HG02973 (cell line): Measurements from ENCODE around the gene LLGL1.

Experiments
- ATAC-seq: cut with Tn5 transposase; IDR thresholded peaks from one replicate; pipeline ENCODE4 v1.9.1; 2021; ENCODE audit warnings: moderate library complexity; ENCODE audit not compliant: unreplicated experiment

Gene LLGL1

DNA sequence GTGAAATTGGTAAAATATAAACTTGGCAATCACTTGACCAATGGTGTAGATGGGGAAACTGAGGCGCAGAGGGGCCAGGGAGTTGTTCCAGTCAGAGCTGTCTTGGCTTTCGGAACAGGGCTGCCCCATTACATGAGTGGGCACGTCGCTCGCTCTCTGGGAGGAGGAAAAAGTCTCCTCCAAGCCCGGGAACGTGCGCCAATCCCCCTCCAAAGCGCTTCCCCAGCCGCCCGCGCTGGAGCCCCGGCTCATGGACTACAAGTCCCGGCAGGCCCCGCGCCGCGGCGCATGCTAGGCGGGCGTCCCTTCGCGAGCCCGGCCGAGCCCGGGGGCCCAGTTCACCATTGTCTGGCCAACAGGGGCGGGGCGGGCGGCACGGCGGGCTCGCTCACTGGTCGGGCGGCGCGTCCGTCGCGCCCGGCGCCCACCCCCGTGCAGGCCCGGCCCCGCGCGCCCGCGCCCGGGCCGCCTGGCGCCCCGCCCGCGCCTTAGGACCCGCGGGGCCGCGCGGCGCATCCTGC is at the start of gene LLGL1:
Gene LLGL1, plus strand, starts transcription at position 515 of the 521 bp plus-strand sequence. CDS start 48 bp downstream, outside the sequence.
- peak; percentile 81 for ATAC-seq

DNA sequence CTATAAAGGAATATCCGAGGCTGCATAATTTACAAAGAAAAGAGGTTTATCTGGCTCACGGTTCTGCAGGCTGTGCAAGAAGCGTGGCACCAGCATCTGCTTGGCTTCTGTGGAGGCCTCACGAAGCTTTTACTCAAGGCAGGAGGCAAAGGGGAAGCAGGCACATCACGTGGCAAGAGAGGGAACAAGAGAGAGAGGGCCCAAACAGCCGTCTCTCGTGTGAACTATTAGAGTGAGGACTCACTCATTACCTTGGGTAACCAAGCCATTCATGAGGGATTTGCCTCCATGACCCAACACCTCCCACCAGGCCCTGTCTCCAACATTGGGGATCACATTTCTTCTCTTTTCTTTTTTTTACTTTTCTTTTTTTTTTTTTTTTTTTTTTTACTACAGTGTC is 49.3 kb upstream of the LLGL1 start:
- no peak for ATAC-seq

DNA sequence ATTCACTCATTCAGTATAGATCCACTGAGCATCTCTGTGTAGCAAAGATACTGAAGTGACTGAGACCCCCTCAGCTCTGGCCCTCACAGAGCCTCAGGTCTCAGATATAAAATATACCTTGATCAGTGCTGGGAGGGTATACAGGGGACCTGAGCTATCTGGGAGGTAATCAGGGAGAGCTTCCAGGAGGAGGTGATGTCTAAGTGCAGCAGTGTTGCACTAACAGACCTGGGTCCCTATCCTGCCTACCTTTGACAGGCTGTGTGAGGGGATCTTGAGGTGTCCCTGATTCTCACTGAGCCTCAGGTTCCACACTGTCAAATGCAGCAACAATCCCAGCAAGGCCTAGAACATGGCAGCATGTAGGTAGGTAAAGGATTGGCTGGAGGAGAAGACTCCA is 48.3 kb upstream of the LLGL1 start:
- no peak for ATAC-seq

DNA sequence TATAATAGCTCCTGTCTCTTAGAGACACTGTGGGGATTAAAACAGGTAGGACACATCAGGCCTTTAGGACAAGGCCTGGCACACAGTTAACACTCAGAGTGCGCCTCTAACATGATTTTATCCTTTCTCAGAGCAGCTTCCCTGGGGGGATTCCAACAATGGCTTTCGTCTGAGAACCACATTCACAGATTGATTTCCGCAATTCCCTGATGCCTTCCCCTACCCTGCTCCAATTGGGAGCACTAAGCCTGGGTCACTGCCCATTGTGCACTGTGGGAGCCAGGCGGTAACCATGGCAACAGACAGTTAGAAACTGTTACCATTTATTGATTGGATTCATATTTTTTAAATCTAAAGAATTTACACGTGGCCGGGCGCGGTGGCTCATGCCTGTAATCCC is 47.7 kb upstream of the LLGL1 start:
- no peak for ATAC-seq

DNA sequence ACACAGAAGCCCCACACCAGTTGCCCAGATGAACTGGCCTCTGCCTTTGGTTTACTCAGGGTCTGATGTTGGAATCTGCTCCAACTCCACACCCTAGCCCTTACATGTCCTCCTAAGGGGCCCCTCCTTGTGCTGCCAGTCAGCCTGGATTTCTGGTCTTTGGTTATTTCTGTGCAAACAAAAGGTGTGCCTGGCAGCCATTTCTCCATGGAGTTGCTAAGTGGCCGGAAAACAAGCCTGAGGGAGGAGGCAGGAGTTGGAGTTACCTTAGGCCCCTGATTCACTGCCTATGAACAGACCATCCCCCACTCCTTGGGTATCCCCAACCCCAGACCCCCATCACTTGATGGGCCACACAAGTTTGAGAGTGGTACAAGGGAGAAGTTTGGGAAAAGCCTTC is 46.2 kb upstream of the LLGL1 start:
- no peak for ATAC-seq

DNA sequence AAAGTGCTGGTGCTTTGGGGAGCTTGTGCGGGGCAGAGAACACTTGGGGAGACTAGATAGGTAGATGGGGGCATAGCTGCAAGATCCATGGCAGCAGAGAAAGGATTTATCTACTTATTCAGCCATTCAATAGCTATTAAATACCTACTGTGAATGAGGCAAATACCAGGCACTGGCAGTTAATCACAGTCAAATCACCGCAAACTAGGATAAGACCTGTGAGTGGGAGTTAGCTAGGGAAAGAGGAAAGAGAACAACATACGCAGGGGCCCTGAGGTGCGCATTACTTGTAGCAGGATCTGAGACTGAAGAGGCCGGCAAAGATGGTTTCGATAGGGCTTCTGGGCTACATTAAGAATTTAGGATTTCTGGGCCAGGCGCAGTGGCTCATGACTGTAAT is 45.6 kb upstream of the LLGL1 start:
- ATAC-seq = no peak

DNA sequence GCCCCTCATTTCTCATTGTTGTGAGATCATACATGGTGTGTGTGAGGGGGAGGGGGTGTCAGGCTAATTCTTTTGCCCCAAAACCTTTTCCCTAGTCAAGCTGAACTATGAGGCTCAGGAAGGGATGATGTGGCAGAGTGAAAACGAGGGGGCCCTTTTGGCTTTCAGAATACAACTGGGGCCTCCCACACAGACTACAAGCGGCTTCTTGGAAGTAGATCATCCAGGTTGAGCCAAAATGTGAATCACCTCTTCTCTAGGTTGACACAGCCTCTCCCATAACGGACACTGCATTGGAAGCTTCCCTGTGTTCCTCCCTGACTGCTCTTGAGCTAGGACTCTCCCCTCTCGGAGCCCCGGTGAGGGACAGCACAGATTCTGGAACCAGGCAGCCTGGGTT is 44.1 kb upstream of the LLGL1 start:
- no peak for ATAC-seq

DNA sequence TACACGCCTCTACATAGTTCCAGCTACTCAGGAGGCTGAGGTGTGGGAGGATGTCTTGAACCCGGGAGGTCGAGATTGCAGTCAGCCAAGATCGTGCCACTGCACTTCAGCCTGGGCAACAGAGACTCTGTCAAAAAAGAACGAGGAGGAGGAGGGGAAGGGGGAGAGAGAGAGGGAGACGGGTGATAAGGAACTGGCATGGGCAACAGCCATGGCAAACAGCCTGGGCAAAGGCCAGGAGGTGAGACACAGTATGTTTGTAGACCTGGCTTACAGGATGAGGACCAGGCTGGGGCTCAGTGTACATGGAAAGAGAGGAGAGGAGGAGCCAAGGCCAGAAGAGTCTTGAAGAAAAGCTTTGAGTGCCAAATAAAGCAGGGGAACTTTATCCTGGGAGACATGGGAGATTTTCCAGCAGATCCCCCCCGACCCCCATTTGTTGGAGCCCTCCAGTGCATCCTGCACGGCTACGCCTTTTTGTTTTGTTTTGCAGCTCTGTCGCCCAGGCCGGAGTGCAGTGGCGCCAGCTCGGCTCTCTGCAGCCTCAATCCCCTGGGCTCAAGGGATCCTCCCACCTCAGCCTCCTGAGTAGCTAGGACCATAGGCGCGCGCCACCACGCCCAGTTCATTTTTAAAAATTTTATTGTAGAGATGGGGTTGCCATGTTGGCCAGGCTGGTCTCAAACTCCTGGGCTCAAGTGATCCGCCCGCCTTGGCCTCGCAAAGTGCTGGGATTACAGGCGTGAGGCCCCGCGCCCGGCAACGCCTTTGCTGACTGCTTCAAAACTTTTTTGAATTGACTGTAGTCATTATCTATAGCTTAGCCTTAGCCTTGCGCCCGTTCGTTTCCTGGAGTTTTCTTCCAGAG is 43.1 kb upstream of the LLGL1 start:
- ATAC-seq = no peak

DNA sequence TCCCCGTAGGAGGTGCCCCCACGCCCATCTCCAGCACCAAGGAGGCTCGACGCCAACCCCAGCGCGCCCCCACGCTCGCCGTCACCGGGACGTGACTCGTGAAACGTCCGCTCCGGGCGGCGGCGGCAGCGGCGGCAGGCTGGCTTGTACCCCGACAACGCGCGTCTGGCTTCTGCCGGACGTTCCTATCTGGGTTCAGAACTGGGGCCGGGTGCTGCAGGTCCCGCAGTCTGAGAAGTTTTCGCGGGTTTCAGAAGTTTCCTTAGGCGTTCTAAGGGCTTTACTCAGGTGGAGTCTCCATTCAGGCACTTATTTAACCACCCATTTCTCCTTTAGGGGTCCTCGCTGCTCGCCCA is 42.5 kb upstream of the LLGL1 start:
- peak; percentile 23 for ATAC-seq

DNA sequence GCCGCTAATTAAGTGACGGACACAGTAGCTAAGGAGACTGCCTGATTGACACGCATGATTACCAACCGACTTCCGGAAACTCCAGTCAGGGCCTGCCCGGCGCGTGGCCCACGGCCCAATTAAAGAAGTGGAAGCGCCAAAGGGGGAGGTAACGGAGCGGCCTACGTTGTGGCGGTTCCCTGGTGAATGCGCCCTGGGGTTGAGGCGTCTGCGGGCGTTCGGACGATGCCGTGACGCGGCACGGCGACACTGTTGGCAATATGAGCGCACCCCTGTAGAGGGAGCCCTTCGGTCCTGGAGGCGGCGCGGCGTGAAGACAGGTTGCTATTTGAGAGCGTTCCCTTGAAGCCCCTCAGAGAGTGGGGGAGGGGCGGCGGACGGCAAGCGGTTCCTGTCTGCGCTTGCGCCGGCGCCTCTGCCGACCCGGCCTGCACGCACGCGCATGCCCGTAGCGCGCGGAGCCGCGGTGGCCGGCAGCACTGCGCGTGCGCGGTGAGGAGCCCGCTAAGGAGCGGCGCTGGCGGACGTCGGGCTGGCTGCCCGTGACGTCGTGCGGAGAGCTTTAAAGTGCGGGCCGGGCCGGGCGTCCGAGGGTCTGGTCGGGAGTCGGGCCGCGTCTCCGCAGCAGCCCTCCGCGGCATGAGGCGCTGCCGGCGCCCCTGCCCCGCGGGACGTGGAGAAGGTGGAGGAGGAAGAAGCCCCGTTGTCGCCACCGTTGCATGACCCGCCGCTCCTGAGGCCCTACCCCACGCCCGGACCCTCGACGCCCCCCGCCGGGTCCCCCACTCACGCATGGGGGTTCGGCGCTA is 41.9 kb upstream of the LLGL1 start, which contains the start of gene ALKBH5:
Gene ALKBH5, plus strand, starts transcription at position 495 of the 809 bp plus-strand sequence. CDS start 416 bp downstream, outside the sequence.
- ATAC-seq = peak; percentile 80

DNA sequence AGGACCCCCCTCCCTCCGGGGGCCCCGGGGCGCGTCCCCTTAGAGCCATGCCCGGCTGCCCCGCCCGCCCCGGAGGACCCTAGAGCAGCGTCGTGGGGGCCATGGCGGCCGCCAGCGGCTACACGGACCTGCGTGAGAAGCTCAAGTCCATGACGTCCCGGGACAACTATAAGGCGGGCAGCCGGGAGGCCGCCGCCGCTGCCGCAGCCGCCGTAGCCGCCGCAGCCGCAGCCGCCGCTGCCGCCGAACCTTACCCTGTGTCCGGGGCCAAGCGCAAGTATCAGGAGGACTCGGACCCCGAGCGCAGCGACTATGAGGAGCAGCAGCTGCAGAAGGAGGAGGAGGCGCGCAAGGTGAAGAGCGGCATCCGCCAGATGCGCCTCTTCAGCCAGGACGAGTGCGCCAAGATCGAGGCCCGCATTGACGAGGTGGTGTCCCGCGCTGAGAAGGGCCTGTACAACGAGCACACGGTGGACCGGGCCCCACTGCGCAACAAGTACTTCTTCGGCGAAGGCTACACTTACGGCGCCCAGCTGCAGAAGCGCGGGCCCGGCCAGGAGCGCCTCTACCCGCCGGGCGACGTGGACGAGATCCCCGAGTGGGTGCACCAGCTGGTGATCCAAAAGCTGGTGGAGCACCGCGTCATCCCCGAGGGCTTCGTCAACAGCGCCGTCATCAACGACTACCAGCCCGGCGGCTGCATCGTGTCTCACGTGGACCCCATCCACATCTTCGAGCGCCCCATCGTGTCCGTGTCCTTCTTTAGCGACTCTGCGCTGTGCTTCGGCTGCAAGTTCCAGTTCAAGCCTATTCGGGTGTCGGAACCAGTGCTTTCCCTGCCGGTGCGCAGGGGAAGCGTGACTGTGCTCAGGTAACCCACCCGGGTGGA is 41.0 kb upstream of the LLGL1 start:
- ATAC-seq = no peak

DNA sequence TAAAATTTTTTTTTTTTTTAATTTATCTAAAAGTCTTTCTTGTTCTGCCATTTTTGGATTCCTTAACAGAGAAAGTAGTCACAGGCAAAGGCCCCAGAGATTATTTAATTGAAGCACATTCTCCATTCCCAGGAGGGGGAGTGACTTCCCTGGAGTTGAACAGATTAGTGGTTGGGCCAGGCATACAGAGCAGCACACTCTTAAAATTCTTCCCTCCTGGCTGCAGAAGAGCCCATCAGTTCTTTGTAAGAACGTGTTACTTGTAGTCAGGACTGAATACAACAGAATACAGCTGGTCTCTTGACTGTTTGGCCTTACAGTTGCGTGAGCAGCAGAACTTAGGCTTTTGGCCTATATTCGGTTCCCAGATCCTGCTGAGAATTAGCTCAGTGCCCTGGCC is 40.0 kb upstream of the LLGL1 start:
- ATAC-seq = no peak

DNA sequence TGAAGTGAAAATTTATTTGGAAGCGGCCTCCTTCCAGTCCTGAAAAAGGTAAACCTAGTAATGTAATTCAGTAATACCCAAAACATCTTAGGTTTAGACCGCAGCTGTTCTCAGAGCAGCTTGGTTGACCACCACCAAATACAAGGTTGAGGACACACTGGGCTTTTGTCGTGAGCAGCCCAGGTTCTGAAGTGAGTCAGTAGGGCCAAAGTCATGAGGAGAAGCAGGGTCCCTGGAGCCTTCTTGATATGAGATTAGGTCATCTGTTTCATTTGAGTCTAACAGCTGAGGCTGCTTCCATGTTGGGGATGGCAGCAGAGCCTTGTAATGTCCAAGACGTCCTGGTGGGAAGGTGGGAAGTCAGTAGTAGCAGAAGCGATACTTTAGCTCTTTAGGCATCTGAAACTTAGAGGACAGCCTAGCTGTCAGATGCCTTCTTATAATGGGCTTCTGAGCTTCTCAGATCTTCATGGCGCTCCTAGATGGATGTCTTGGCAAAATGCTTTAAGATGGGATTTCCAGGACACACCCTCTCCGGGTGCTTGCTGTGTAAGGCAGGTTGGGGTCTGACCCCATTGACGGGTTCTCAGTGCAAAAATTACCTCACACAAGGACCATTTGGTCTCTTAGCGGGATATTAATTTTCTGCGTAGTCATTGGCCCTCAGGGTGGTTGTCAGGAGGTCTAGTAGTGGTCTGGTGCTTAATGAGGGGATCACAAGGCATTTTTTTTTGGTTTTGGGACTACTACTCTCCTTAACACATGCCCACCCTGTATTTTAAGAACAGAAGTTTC is 39.4 kb upstream of the LLGL1 start:
- ATAC-seq = no peak

DNA sequence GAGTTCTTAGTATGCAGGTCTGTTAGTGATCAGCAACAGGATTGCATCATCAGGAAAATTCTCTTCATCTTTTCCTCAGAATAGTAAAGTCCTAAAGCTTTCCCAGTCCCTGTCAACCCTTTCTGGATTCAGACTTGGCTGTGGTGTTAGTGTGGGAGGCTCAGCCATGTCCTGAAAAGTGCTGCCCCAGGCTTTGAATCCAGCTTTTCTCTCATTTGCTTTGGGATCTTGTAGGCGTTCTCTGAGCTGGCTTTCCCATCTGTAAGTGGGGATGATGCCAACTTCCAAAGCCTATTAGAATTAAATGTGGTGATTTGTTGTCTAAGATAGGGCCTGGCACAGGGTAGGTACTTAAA is 38.8 kb upstream of the LLGL1 start:
- ATAC-seq = no peak

DNA sequence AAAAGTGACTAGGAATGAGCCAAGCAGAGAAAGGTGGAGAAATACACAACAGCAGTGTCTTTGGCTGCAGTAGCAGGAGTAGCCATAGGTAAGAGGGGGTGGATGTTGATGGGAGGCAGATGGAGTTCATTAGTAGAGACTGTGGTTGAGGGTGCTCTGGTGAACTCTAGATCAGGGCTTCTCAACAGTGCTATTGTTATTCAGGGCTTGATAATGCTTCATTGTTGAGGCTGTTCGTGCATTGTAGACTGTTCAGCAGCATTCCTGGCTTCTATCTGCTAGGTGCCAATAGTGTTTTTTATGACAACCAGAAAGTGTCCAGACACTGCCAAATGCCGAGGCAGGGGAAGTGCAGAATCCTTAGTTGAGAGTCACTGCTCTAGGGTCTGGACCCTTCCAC is 38.2 kb upstream of the LLGL1 start:
- no peak for ATAC-seq

DNA sequence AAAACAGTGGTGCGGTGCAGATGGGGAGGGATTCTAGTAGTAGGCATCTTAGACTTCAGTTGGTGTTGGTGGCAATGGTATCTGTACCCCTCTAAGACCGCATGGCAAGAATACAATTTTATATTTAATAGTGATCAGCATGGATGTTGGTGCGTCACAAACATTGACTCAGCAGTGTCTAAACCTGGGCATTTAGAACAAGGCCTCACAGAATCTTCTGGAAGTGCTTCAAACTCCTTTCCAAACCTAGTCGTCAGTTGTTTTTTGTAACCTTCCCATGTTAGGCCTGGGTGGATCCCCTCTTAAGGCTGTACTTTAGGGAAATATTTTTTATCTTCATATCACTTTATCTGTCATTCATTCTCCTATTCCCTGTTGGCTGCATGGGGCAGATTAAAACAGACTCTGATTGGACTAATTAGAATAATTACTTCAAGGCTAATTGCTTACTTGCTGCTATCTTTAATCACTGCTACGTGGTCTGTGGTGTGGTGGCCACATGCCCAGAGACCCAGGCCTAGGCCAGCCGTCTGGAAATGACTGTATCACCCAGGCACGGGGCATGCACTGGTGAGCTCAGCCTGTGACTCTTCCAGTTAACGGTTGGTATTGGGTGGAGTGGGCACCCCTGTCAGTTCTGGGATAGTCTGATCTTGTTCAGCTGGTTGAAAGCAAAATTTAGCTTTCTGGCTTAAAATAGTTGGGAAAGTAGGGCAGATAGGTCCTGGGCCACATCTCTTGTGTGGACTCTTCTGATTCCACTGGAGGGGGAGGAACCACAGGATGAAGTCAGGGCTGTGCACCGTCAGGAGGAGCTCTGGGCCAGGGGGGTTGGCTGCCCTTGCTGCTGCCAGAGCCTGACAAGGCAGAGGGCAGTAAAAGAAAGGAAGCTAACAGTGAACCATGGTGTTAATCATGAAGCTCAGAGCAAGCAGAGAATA is 37.3 kb upstream of the LLGL1 start:
- no peak for ATAC-seq

DNA sequence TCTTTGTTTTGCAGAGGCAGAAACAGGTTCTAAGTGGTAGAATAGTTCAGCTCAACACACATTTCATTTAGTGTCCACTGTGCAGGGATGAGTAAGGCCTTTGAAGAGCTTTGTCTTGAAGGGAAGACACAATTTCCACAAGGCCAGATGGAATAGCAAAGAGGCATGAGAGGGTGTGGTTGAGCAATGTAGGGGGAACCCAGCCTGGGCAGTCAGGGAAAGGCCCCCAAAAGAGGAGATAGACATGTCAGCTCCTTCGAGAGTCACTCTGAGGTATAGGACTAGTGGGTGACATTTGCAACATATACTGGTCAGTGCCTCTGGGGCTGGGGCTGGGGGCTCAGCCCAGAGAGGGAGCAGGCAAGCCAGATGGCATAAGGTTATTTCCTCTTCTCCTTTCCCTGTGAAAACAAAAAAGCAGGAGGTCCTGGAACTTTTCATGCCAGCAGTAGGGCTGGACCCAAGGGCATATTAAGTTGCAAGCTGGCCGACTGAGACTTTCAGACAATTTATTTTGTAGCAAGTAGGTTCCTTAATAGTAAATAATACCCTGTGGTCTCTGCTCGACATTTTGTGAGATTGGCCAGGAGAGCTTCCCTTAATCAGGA is 34.7 kb upstream of the LLGL1 start:
- ATAC-seq = no peak

DNA sequence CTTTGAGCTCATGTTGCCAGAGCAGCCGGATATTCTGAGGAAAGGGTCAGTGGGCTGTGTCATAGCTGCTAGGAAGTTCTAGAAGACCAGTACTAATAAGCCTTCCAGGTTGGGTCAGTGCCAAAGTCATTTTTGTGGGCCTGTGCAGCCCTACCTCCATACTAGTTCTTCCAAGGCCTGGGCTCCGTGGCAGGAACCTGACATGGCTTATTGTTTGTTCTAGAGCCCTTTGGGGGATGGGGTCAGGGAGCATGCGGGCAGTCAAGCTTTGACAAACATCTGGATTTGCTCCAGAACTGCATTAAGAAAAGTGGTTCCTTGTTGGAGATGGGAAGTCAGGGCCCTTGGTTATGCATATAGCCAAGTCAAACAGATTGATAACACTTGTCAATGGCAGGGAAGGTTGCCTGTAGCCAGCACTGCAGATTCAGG is 34.2 kb upstream of the LLGL1 start:
- ATAC-seq = no peak

DNA sequence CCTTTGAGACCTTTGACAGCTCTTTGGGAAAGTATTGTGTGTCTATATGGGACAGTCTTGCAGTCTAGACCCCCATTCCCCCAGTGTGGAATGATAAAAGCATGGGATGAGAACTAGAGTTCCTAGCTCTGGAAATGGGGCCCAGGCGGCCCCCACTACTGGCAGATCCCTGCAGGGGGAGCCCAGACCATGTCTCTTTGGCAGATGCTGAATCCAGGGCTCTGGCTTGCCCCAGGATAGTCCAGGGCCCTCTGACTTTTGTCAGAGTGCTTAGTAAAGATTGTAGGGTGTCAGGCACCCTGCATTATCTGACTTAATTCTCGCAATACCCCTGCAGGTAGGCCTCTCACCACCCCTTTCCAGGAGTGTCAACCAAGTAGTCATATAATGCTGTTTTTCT is 33.5 kb upstream of the LLGL1 start:
- no peak for ATAC-seq
